Testis (tissue), 3 donors: ENCODE data around the gene ZNF311. TPM values are rescaled to one million over a fixed set of nuclear protein-coding genes. Genes with fewer than 3 reads are reported as not detected.

Source experiments
- DNase-seq: peaks from one replicate; pipeline ENCODE4 v3.0.0-alpha.2; 2019
- H3K27ac ChIP-seq, 2 donors: fragments of 200-600 bp; sonication (generic); one replicate each; pipeline ENCODE4 v1.5.1; 2019
- H3K27me3 ChIP-seq: fragments of 200-600 bp; sonication (generic); one replicate; pipeline ENCODE4 v1.5.1; 2019
- H3K36me3 ChIP-seq: fragments of 200-600 bp; sonication (generic); one replicate; pipeline ENCODE4 v1.5.1; 2017; ENCODE audit warnings: low read depth; ENCODE audit errors: missing control alignments
- H3K4me1 ChIP-seq: fragments of 200-600 bp; sonication (generic); one replicate; pipeline ENCODE4 v1.5.1; 2019
- H3K4me3 ChIP-seq, 2 donors: fragments of 200-600 bp; sonication (generic); one replicate each; pipeline ENCODE4 v1.5.1; 2017 to 2019
- H3K9me3 ChIP-seq: fragments of 200-600 bp; sonication (generic); one replicate; pipeline ENCODE4 v1.5.1; 2017
- POLR2A ChIP-seq: fragments of 450-650 bp; IDR thresholded peaks from one replicate; pipeline ENCODE4 v1.6.1; 2017; ENCODE audit warnings: antibody characterized with exemption, mild to moderate bottlenecking, moderate library complexity
- WGBS, 2 donors: methylation state at CpG; one replicate each; pipeline ENCODE4 v1.1.5; 2018; 5-methylcytosine and 5-hydroxymethylcytosine counted together
- intact Hi-C: fragments of 100-400 bp; cut with DNase I; formaldehyde crosslinking; loops from one replicate; pipeline ENCODE4 v1.15.1; 2023; ENCODE audit warnings: low total_unique reads
- polyA plus RNA-seq: library from polyadenylated mRNA; stranded (reverse); fragments of 350-450 nt; fragmentation: Illumina TruSeq; extraction: RNeasy Lipid Tissue Mini Kit (QIAGEN cat#74804); gene quantifications from one replicate; pipeline ENCODE4 v1.2.3, GENCODE V29; 2014; ENCODE audit warnings: low read depth, low replicate concordance; ENCODE audit not compliant: insufficient read depth
- small RNA-seq, 2 donors: library from RNA; depleted of rRNA; stranded (forward); fragments of <200 nt; gene quantifications; one replicate each; pipeline ENCODE3, GENCODE V24; 2016
- total RNA-seq, 2 donors: library from RNA; depleted of rRNA; stranded (reverse); fragments of >200 nt; gene quantifications; one replicate each; pipeline ENCODE4 v1.2.3, GENCODE V29; 2016
- TF ChIP-seq, protein P1 (sequence below), 3 experiments: fragments of 450-650 bp in 2 of 3; fragments of 200-600 bp in 1 of 3; sonication (generic) in 1 of 3; IDR thresholded peaks; one replicate each; pipeline ENCODE4 v1.5.1; 2016 to 2019; ENCODE audit warnings: antibody characterized with exemption in 3 of 3, mild to moderate bottlenecking in 2 of 3, moderate library complexity in 1 of 3

Gene ZNF311
- total and polyA plus RNA-seq, 3 donors from 2014 or later: 3.5 to 5.8 (median 5.0) TPM

DNA sequence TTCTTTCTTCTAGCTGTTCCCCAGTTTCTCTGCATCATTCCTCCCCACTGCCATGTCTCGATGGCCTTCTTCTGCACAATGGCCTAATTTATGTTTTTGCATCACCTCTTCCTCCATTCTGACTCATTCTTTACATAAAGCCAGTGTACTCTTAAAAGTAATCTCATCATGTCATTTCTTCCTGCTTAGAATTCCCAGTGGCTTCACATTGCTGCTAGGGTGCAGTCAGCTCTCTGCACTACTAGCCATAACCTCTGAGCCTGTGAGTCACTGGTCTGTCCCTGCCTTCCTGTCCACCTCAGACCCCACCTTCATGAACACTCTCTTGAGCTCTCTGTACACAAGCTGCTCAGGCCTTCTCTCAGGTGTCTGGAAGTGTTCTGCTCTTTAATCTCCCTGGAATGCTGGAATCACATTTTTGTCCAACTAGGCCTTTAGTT is 57.3 kb downstream of the ZNF311 start:
- no peaks in the 10 kb centered on the region for H3K36me3 ChIP-seq
- H3K27me3 ChIP-seq: no peaks in the 10 kb centered on the region
- intact Hi-C loops: no loop called here
- no peak overlapping the region for H3K4me3 ChIP-seq
- TF ChIP-seq POLR2A: no peak
- TF ChIP-seq, protein P1, sequence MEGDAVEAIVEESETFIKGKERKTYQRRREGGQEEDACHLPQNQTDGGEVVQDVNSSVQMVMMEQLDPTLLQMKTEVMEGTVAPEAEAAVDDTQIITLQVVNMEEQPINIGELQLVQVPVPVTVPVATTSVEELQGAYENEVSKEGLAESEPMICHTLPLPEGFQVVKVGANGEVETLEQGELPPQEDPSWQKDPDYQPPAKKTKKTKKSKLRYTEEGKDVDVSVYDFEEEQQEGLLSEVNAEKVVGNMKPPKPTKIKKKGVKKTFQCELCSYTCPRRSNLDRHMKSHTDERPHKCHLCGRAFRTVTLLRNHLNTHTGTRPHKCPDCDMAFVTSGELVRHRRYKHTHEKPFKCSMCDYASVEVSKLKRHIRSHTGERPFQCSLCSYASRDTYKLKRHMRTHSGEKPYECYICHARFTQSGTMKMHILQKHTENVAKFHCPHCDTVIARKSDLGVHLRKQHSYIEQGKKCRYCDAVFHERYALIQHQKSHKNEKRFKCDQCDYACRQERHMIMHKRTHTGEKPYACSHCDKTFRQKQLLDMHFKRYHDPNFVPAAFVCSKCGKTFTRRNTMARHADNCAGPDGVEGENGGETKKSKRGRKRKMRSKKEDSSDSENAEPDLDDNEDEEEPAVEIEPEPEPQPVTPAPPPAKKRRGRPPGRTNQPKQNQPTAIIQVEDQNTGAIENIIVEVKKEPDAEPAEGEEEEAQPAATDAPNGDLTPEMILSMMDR (IDR thresholded peaks at IDR 0.05): no peak
- no peaks in the 10 kb centered on the region for H3K9me3 ChIP-seq
- no peak for DNase-seq
- no peak overlapping the region for H3K27ac ChIP-seq
- WGBS, 2 donors: 94 to 100% methylated on average over 1 of the region's 1 CpG
- peaks cover 6% of the 10 kb centered on the region for H3K4me1 ChIP-seq

DNA sequence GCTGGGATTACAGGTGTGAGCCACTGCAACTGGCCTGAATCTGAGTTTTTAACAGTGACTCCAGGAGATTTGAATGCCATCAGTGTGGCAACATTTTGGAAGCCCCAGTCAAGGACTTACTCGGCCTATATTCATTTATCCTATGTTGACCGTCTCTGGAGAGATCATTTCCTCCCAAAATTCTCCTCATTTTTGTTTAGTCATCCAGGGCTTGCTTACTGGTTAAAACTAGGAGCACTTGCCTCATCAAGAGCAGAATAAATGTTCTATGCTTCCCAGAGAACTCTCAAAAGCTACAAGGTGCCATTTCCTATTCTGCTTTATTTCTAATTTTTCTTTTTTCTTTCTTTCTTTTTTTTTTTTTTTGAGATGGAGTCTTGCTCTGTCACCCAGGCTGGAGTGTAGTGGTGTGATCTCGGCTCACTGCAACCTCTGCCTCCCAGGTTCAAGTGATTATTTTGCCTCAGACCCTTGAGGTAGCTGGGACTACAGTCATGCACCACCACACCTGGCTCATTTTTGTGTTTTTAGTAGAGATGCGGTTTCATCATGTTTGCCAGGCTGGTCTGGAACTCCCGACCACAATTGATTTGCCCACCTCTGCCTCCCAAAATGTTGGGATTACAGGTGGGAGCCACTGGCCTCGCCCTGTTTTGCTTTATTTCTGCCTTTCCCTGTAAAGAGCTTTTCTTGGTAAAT is 57.9 kb downstream of the ZNF311 start:
- intact Hi-C loops: no loop called here
- TF ChIP-seq POLR2A: no peak
- TF ChIP-seq, protein P1 (IDR thresholded peaks at IDR 0.05): no peak
- Histone ChIP-seq H3K9me3 (no peaks in the 10 kb centered on the region), H3K27me3 (no peaks in the 10 kb centered on the region), H3K4me1 (peaks cover 6% of the 10 kb centered on the region), H3K4me3 (no peak overlapping the region), H3K27ac (no peak overlapping the region), H3K36me3 (no peaks in the 10 kb centered on the region)
- 79 to 94% methylated on average over 6 of the region's 6 CpGs for WGBS, 2 donors
- no peak for DNase-seq

DNA sequence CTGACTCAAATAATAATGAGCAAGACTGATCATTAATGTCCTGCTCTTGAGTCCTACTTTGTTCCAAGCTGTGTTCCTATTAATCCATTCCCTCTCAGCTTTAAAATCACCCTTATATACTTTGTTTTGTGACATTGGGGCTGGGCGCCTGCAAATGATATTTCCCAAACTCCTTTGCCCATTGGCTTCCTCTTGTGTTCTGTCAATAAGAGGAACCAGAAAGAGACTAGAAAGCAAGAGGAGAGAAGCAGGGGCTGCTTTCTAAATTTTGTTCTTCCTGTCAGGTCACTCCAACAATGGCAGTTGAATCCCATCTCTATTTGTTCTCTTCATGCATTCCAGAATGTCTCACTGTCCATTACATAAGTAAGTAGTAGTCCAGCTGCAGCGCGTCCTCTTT is 59.8 kb downstream of the ZNF311 start:
- Histone ChIP-seq H3K27ac (no peak overlapping the region), H3K4me3 (no peak overlapping the region), H3K4me1 (peaks cover 6% of the 10 kb centered on the region), H3K9me3 (no peaks in the 10 kb centered on the region), H3K36me3 (no peaks in the 10 kb centered on the region), H3K27me3 (no peaks in the 10 kb centered on the region)
- intact Hi-C loops: no loop called here
- no peak for TF ChIP-seq POLR2A
- TF ChIP-seq, protein P1 (IDR thresholded peaks at IDR 0.05): no peak
- 85 to 86% methylated on average over 3 of the region's 3 CpGs for whole genome bisulfite sequencing, 2 donors
- DNase-seq: no peak

Small RNA genes lying within 50 kb of the gene (small RNA-seq; reads per million reads assigned to genes)
- 0 to 0.37 reads per million in 2 donors for gene RN7SL471P

Other genes starting within 250 kb of the ZNF311 start
- gene TRIM27, start 81.3 kb downstream of the ZNF311 start, total RNA-seq: 10 to 100 TPM; 61.4 to 81.2 TPM
- gene TRIM27, start 81.3 kb downstream of the ZNF311 start, polyA plus RNA-seq: 29.8 TPM
- gene OR2W1, start 39.9 kb upstream of the ZNF311 start, total RNA-seq: not detected
- gene OR2W1, start 39.9 kb upstream of the ZNF311 start, polyA plus RNA-seq: not detected
- not detected for gene OR2B3, start 82.0 kb upstream of the ZNF311 start, total RNA-seq
- gene OR2B3, start 82.0 kb upstream of the ZNF311 start, polyA plus RNA-seq: not detected
- 1 to 10 TPM; 1.3 to 1.4 TPM for gene OR2J1, start 94.2 kb upstream of the ZNF311 start, total RNA-seq
- gene OR2J1, start 94.2 kb upstream of the ZNF311 start, polyA plus RNA-seq: not detected
- gene OR2J3, start 102.7 kb upstream of the ZNF311 start, total RNA-seq: 1 to 10 TPM; 1.7 to 2.9 TPM
- gene OR2J3, start 102.7 kb upstream of the ZNF311 start, polyA plus RNA-seq: 0.25 TPM
- gene OR2J2, start 165.6 kb upstream of the ZNF311 start, total RNA-seq: 1 to 10 TPM; 3.0 to 4.4 TPM
- gene OR2J2, start 165.6 kb upstream of the ZNF311 start, polyA plus RNA-seq: 0.54 TPM